Esophagus muscularis mucosa (tissue), 4 donors: ENCODE results near the gene CIDEB. TPM values are rescaled to one million over a fixed set of nuclear protein-coding genes. Genes with fewer than 3 reads are reported as not detected.

Experiments used
- DNase-seq: peaks from one replicate; pipeline ENCODE4 v3.0.0-alpha.2; 2017; ENCODE audit errors: extremely low spot score
- H3K27ac ChIP-seq, 4 donors: fragments of 200-600 bp; sonication (generic); replicated peaks in 1 of 4; 1 replicate in 3 of 4; 2 replicates in 1 of 4; pipeline ENCODE4 v1.5.1; 2016 to 2019; ENCODE audit warnings: mild to moderate bottlenecking in 1 of 4
- H3K27me3 ChIP-seq, 4 donors: fragments of 200-600 bp; sonication (generic); one replicate each; pipeline versions ENCODE4 v1.5.1 to v1.6.0; 2016 to 2019
- H3K36me3 ChIP-seq, 4 donors: fragments of 200-600 bp; sonication (generic); one replicate each; pipeline ENCODE4 v1.5.1; 2016 to 2019
- H3K4me1 ChIP-seq, 4 donors: fragments of 200-600 bp; sonication (generic); one replicate each; pipeline ENCODE4 v1.5.1; 2016 to 2019
- H3K4me3 ChIP-seq, 4 donors: fragments of 200-600 bp; sonication (generic); 1 replicate in 2 of 4; 2 replicates in 2 of 4; pipeline ENCODE4 v1.5.1; 2016 to 2019; ENCODE audit warnings: mild to moderate bottlenecking in 4 of 4, moderate library complexity in 1 of 4
- H3K9me3 ChIP-seq, 4 donors: fragments of 200-600 bp; sonication (generic); 1 replicate in 3 of 4; 2 replicates in 1 of 4; pipeline ENCODE4 v1.5.1; 2016 to 2019
- EP300 ChIP-seq: sonication (generic); formaldehyde crosslinking; IDR thresholded peaks from one replicate; pipeline ENCODE4 v1.6.1; 2017; ENCODE audit warnings: antibody characterized with exemption
- POLR2A ChIP-seq: fragments of 450-650 bp; IDR thresholded peaks from one replicate; pipeline ENCODE4 v1.6.1; 2017; ENCODE audit warnings: antibody characterized with exemption, moderate library complexity, mild to moderate bottlenecking, low read depth
- POLR2AphosphoS5 ChIP-seq, 2 donors: sonication (generic); formaldehyde crosslinking; IDR thresholded peaks; one replicate each; pipeline ENCODE4 v1.6.1; 2017; ENCODE audit warnings: antibody characterized with exemption in 2 of 2
- WGBS: methylation state at CpG from one replicate; pipeline ENCODE4 v1.1.5; 2018; 5-methylcytosine and 5-hydroxymethylcytosine counted together
- intact Hi-C: fragments of 100-400 bp; cut with DNase I; formaldehyde crosslinking; loops from one replicate; pipeline ENCODE4 v1.15.1; 2023
- total RNA-seq, 4 donors: library from RNA; depleted of rRNA; stranded (reverse); fragments of >200 nt; gene quantifications; one replicate each; pipeline versions ENCODE4 v1.1.0 to v1.2.1, GENCODE V29; 2016
- TF ChIP-seq, protein P1 (sequence below), 3 experiments: fragments of 200-600 bp in 2 of 3; fragments of 450-650 bp in 1 of 3; sonication (generic) in 2 of 3; IDR thresholded peaks; one replicate each; pipeline ENCODE4 v1.5.1; 2017 to 2019; ENCODE audit warnings: antibody characterized with exemption in 3 of 3, mild to moderate bottlenecking in 2 of 3, moderate library complexity in 1 of 3

The CIDEB gene
- total RNA-seq, 4 donors from 2014 or later: 6.6 to 12.5 (median 8.1) TPM

DNA sequence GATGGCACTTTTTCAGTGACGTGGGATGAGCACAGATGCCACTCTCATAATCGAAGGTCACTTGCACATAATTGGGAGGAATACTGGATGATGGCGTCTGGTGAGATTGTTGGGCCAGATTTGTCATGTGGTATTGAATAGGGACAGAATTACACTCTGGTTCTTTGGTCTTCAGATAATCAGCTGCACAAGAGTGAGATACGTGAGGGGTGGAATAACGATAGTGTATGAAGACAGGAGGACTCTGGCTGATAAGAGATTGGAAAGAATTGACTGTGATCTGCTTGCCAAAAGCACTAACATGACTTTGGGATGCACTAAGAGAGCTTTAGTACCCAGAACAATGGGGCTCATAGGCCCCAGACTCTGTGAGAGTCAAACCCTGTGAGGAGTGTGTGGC, 29.4 kb downstream of the CIDEB start:
- Histone ChIP-seq H3K36me3 (no peaks in the 10 kb centered on the region), H3K4me3 (no peak overlapping the region), H3K27me3 (no peaks in the 10 kb centered on the region), H3K27ac (no peak overlapping the region), H3K9me3 (no peaks in the 10 kb centered on the region), H3K4me1 (peaks cover 0 to 16% (median 0%) of the 10 kb centered on the region in 4 donors)
- 97% methylated on average over 5 of the region's 5 CpGs for WGBS
- intact Hi-C loops: no loop called here
- TF ChIP-seq, protein P1, sequence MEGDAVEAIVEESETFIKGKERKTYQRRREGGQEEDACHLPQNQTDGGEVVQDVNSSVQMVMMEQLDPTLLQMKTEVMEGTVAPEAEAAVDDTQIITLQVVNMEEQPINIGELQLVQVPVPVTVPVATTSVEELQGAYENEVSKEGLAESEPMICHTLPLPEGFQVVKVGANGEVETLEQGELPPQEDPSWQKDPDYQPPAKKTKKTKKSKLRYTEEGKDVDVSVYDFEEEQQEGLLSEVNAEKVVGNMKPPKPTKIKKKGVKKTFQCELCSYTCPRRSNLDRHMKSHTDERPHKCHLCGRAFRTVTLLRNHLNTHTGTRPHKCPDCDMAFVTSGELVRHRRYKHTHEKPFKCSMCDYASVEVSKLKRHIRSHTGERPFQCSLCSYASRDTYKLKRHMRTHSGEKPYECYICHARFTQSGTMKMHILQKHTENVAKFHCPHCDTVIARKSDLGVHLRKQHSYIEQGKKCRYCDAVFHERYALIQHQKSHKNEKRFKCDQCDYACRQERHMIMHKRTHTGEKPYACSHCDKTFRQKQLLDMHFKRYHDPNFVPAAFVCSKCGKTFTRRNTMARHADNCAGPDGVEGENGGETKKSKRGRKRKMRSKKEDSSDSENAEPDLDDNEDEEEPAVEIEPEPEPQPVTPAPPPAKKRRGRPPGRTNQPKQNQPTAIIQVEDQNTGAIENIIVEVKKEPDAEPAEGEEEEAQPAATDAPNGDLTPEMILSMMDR (IDR thresholded peaks at IDR 0.05): no peak
- TF ChIP-seq POLR2A: no peak
- no peak for TF ChIP-seq EP300
- TF ChIP-seq POLR2AphosphoS5 (IDR thresholded peaks at IDR 0.05): no peak
- DNase-seq: no peak

DNA sequence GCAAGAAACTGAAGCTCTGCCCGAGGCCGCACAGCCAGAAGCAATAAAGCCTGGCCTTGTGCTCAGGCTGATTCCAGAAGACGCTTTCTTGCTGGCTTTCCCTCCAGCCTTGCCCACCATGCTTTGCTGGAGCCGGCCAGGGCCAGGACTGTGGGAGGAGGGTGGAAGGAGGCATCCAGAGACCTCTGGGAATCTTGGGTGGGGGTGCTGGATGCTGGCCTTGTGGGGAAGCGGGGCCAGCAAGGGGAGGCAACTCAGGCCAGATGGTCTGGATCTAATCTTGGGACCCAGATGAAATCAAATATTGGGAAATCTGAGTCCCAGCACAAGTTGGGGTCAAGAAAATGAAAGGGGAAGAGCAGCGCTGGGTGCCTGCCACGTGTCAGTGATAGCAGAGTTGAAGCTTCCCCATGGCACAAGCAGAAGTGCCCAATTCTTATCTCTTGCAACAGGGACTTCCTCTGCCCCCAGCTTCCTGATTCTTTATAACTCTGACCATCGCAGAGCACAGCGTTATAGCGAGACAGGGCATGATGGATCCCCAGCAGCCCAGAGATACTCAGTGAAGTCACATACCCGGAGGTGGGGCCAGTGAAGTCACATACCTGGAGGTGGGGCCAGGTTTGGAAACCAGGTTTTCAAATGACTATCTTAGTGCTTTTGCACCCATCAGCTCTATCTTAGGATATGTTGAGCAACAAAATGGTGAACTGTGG, 30.0 kb downstream of the CIDEB start:
- Histone ChIP-seq H3K9me3 (no peaks in the 10 kb centered on the region), H3K27ac (peak overlapping the region in 1 of 4 donors; percentile 10), H3K4me1 (peaks cover 0 to 16% (median 0%) of the 10 kb centered on the region in 4 donors), H3K36me3 (no peaks in the 10 kb centered on the region), H3K27me3 (no peaks in the 10 kb centered on the region), H3K4me3 (no peak overlapping the region)
- WGBS: 83% methylated on average over 11 of the region's 11 CpGs
- intact Hi-C loops: no loop called here
- TF ChIP-seq EP300 (no peak), POLR2AphosphoS5 (IDR thresholded peaks at IDR 0.05) (no peak), POLR2A (no peak)
- TF ChIP-seq, protein P1 (IDR thresholded peaks at IDR 0.05): no peak
- no peak for DNase-seq

DNA sequence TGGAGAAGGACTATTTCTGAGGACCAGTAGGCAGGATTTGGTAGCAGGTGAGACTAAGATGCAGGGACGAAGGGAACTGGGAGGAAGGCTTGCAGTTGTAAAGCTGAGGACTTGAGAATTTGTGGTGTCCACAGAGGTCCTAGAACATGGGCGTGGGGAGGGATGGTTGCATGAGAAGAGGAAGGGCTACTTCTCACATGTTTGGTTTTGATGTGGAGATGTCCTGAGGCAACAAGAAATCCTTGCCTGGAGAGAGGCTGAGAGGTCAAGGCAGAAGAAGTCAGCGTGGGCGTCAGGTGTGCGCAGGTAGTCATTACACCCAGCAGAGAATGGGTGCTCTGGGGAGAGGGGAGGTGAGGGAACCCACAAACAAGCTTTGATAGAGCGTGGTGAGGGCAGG, 30.7 kb downstream of the CIDEB start:
- intact Hi-C loops: no loop called here
- 92% methylated on average over 6 of the region's 6 CpGs for WGBS
- H3K27me3 ChIP-seq: no peaks in the 10 kb centered on the region
- no peak for DNase-seq
- no peak overlapping the region for H3K27ac ChIP-seq
- no peaks in the 10 kb centered on the region for H3K36me3 ChIP-seq
- no peak for TF ChIP-seq POLR2A
- no peak for TF ChIP-seq POLR2AphosphoS5 (IDR thresholded peaks at IDR 0.05)
- no peak for TF ChIP-seq EP300
- TF ChIP-seq, protein P1 (IDR thresholded peaks at IDR 0.05): no peak
- H3K9me3 ChIP-seq: no peaks in the 10 kb centered on the region
- no peak overlapping the region for H3K4me3 ChIP-seq
- peaks cover under 1 to 19% (median 1%) of the 10 kb centered on the region in 4 donors for H3K4me1 ChIP-seq

DNA sequence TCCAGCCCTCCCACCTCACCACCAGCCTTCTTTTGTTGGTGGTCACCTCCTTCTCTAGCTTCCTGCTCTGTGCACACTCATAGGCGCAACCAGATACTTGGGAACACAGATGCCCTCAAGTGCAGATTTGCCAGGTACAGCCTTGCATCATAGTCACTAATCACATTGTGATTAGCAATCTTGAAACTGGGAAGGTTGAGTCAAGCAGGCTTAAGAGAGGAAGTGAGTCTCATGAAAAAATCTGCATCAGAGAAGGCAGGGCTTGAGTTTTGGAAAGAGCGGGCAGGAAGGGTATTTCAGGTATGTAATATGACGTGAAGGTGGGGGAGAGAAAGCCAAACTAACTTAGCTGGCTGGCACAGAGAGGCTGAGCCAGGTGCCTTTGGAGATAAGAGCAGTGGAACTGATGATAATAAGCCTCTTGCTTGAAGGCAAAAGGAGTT, 33.7 kb downstream of the CIDEB start:
- DNase-seq: no peak
- intact Hi-C loops: no loop called here

More for the DNA sequence above, 33.7 kb downstream of the CIDEB start:
- no peak for TF ChIP-seq POLR2AphosphoS5 (IDR thresholded peaks at IDR 0.05)
- TF ChIP-seq POLR2A: no peak
- TF ChIP-seq EP300: no peak
- TF ChIP-seq, protein P1 (IDR thresholded peaks at IDR 0.05): no peak
- H3K36me3 ChIP-seq: peaks cover 0 to 11% (median 6%) of the 10 kb centered on the region in 4 donors
- H3K27ac ChIP-seq: no peak overlapping the region
- H3K27me3 ChIP-seq: no peaks in the 10 kb centered on the region
- H3K4me3 ChIP-seq: no peak overlapping the region
- H3K9me3 ChIP-seq: no peaks in the 10 kb centered on the region
- 75% methylated on average over 3 of the region's 3 CpGs for WGBS
- H3K4me1 ChIP-seq: peaks cover 11 to 17% (median 13%) of the 10 kb centered on the region in 4 donors
